Measurements from ENCODE around the gene EFNA4. TPM values are rescaled to one million over a fixed set of nuclear protein-coding genes. Genes with fewer than 3 reads are reported as not detected.

The EFNA4 gene
- total and polyA plus RNA-seq, 3 experiments from 2014 or later = 3.0 to 3.7 (median 3.4) TPM

- DNase-seq = peak; percentile 69 to 84 (median 73)
- Histone ChIP-seq H3K4me3 (ENCODE audit: low read length) (no peak overlapping the region), H3K27ac (ENCODE audit: low read depth, low read length) (no peak overlapping the region), H3K4me1 (ENCODE audit: insufficient read depth, low read length) (peaks cover 9% of the 10 kb centered on the region), H3K36me3 (ENCODE audit: insufficient read depth, low read length) (no peaks in the 10 kb centered on the region), H3K9me3 (ENCODE audit: low read length) (no peaks in the 10 kb centered on the region), H3K27me3 (ENCODE audit: insufficient read depth, low read length, poor library complexity, severe bottlenecking) (no peaks in the 10 kb centered on the region)
- POLR2A ChIA-PET = interaction anchor here (0.6 to 1.3 kb wide), 2 partner anchors 82 to 215 kb away, joined by 3 to 5 read pairs; partner anchors contain the start of gene KRTCAP2
- CTCF ChIA-PET = interaction anchor here (0.8 to 6.8 kb wide), 38 partner anchors 9 to 187 kb away, joined by 3 to 177 read pairs (median 5); partner anchors contain the start of genes ADAM15, CKS1B, EFNA1 and EFNA4
- Mint-ChIP-seq H3K4me3 (no peak overlapping the region), H3K27ac (peak overlapping the region in 1 of 8 donors; percentile 30), H3K27me3 (peaks cover 1 to 5% of the 10 kb centered on the region in 2 donors), H3K36me3 (no peaks in the 10 kb centered on the region), H3K4me1 (peaks cover 4 to 6% (median 4%) of the 10 kb centered on the region in 3 donors), H3K9me3 (no peaks in the 10 kb centered on the region)
Observed at GRCh38 chr1:155091071-155092051, 27.8 kb downstream of the EFNA4 start.

GRCh38 chr1:155092131-155092530, 28.6 kb downstream of the EFNA4 start:
- Histone ChIP-seq H3K4me1 (ENCODE audit: insufficient read depth, low read length) (peaks cover 7% of the 10 kb centered on the region), H3K36me3 (ENCODE audit: insufficient read depth, low read length) (no peaks in the 10 kb centered on the region), H3K27ac (ENCODE audit: low read depth, low read length) (no peak overlapping the region), H3K27me3 (ENCODE audit: insufficient read depth, low read length, poor library complexity, severe bottlenecking) (no peaks in the 10 kb centered on the region), H3K9me3 (ENCODE audit: low read length) (no peaks in the 10 kb centered on the region), H3K4me3 (ENCODE audit: low read length) (no peak overlapping the region)
- Mint-ChIP-seq H3K4me1 (peaks cover 4 to 5% (median 4%) of the 10 kb centered on the region in 3 donors), H3K27me3 (peaks cover 2 to 5% of the 10 kb centered on the region in 2 donors), H3K9me3 (no peaks in the 10 kb centered on the region), H3K4me3 (no peak overlapping the region), H3K36me3 (no peaks in the 10 kb centered on the region), H3K27ac (no peak overlapping the region)
- ChIA-PET CTCF (interaction anchor here (0.9 to 6.8 kb wide), 34 partner anchors 8 to 187 kb away, joined by 3 to 177 read pairs (median 5); partner anchors contain the start of genes ADAM15, CKS1B, EFNA1 and EFNA4), POLR2A (interaction anchor here (1.3 kb wide), 1 partner anchor 81 kb away, joined by 3 read pairs; the partner anchor contains the start of gene KRTCAP2)
- no peak for DNase-seq

GRCh38 chr1:155092641-155093040, 29.1 kb downstream of the EFNA4 start:
- Histone ChIP-seq H3K4me3 (ENCODE audit: low read length) (no peak overlapping the region), H3K27ac (ENCODE audit: low read depth, low read length) (no peak overlapping the region), H3K9me3 (ENCODE audit: low read length) (no peaks in the 10 kb centered on the region), H3K4me1 (ENCODE audit: insufficient read depth, low read length) (peaks cover 7% of the 10 kb centered on the region), H3K27me3 (ENCODE audit: insufficient read depth, low read length, poor library complexity, severe bottlenecking) (no peaks in the 10 kb centered on the region), H3K36me3 (ENCODE audit: insufficient read depth, low read length) (no peaks in the 10 kb centered on the region)
- POLR2A ChIA-PET = no interaction called here
- peaks cover 4 to 7% of the 10 kb centered on the region in 2 donors for H3K27me3 Mint-ChIP-seq
- H3K9me3 Mint-ChIP-seq = peaks cover 0 to 2% (median 0%) of the 10 kb centered on the region in 5 donors
- H3K27ac Mint-ChIP-seq = no peak overlapping the region
- H3K36me3 Mint-ChIP-seq = no peaks in the 10 kb centered on the region
- CTCF ChIA-PET = interaction anchor here (1.2 to 6.8 kb wide), 5 partner anchors 22 to 87 kb away, joined by 3 to 177 read pairs (median 7); partner anchors contain the start of genes KRTCAP2 and TRIM46
- no peak for DNase-seq
- peaks cover 4 to 5% (median 4%) of the 10 kb centered on the region in 3 donors for H3K4me1 Mint-ChIP-seq
- H3K4me3 Mint-ChIP-seq = no peak overlapping the region

DNA sequence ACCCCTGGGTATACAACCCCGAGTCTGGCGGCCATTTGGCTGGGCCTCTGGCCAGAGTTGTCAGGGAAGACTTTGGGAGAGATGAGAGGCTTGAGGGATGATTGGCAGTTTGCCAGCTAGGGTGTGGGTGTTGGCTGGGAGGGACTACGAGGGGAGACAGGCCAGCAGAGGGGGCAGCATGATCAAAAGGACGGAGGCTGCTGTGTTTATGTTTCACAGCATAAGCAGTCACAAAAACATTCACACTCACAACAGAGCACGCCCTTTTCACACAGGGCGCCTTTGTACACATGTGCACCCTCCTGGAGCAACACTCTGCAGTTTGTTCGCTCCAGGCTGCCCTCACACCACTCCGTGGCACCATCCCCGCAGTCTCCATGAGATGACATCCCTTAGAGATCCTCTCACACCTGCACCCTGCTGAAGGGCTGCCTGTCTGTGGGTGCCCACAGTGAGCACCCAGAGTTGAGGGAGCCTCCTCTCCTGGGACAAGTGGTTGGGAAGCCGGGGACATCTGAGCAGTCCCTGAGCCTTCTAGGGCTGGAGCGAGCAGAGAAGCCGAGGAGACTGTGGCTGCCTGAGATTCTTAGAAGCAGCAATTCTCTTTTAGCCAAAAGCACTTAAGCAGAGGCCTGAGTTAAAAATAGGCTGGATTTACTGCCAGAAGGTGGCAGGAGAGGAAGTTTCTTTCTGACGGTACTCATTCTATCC, 30.5 kb downstream of the EFNA4 start:
- no peak overlapping the region for H3K27ac Mint-ChIP-seq
- H3K27ac ChIP-seq (ENCODE audit: low read depth, low read length) = no peak overlapping the region
- H3K4me1 ChIP-seq (ENCODE audit: insufficient read depth, low read length) = peaks cover 7% of the 10 kb centered on the region
- H3K4me3 ChIP-seq (ENCODE audit: low read length) = no peak overlapping the region
- H3K4me1 Mint-ChIP-seq = peaks cover 4 to 5% (median 4%) of the 10 kb centered on the region in 3 donors
- peaks cover 0 to 3% (median 0%) of the 10 kb centered on the region in 5 donors for H3K9me3 Mint-ChIP-seq
- ChIA-PET POLR2A (no interaction called here), CTCF (interaction anchor here (2.5 to 6.8 kb wide), 3 partner anchors 9 to 77 kb away, joined by 9 to 177 read pairs (median 13); partner anchors contain the start of genes KRTCAP2 and TRIM46)
- no peaks in the 10 kb centered on the region for H3K36me3 ChIP-seq (ENCODE audit: insufficient read depth, low read length)
- DNase-seq = no peak
- H3K27me3 Mint-ChIP-seq = peaks cover 4 to 13% of the 10 kb centered on the region in 2 donors
- H3K9me3 ChIP-seq (ENCODE audit: low read length) = no peaks in the 10 kb centered on the region
- H3K36me3 Mint-ChIP-seq = no peaks in the 10 kb centered on the region
- no peaks in the 10 kb centered on the region for H3K27me3 ChIP-seq (ENCODE audit: insufficient read depth, low read length, poor library complexity, severe bottlenecking)
- H3K4me3 Mint-ChIP-seq = no peak overlapping the region

GRCh38 chr1:155094622-155094948, 31.0 kb downstream of the EFNA4 start:
- Histone ChIP-seq H3K9me3 (ENCODE audit: low read length) (no peaks in the 10 kb centered on the region), H3K4me1 (ENCODE audit: insufficient read depth, low read length) (peaks cover 7% of the 10 kb centered on the region), H3K27ac (ENCODE audit: low read depth, low read length) (no peak overlapping the region), H3K4me3 (ENCODE audit: low read length) (no peak overlapping the region), H3K36me3 (ENCODE audit: insufficient read depth, low read length) (no peaks in the 10 kb centered on the region), H3K27me3 (ENCODE audit: insufficient read depth, low read length, poor library complexity, severe bottlenecking) (no peaks in the 10 kb centered on the region)
- peaks cover 4 to 5% (median 4%) of the 10 kb centered on the region in 3 donors for H3K4me1 Mint-ChIP-seq
- CTCF ChIA-PET = interaction anchor here (1.2 to 3.4 kb wide), 5 partner anchors 8 to 77 kb away, joined by 3 to 13 read pairs (median 4); no protein-coding TSS in a partner anchor
- POLR2A ChIA-PET = no interaction called here
- no peak overlapping the region for H3K27ac Mint-ChIP-seq
- H3K27me3 Mint-ChIP-seq = peaks cover 4 to 13% of the 10 kb centered on the region in 2 donors
- H3K4me3 Mint-ChIP-seq = no peak overlapping the region
- H3K36me3 Mint-ChIP-seq = no peaks in the 10 kb centered on the region
- no peak for DNase-seq
- H3K9me3 Mint-ChIP-seq = peaks cover 0 to 3% (median 0%) of the 10 kb centered on the region in 5 donors

DNA sequence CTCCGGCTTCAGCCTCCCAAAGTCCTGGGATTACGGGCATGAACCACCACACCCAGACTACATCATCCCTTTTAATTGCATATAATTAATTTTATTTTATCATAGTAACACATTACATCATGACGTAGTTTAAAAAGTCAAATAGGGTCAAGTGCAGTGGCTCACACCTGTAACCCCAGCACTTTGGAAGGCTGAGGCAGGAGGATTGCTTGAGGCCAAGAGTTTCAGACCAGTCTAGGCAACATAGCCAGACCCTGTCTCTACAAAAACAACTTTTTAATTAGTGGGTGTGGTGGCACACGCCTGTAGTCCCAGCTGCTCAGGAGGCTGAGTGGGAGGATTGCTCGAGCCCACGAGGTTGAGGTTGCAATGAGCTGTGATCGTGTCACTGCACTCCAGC, 35.8 kb downstream of the EFNA4 start:
- H3K36me3 ChIP-seq (ENCODE audit: insufficient read depth, low read length) = no peaks in the 10 kb centered on the region
- peaks cover 0 to 3% (median 0%) of the 10 kb centered on the region in 5 donors for H3K9me3 Mint-ChIP-seq
- H3K4me1 Mint-ChIP-seq = no peaks in the 10 kb centered on the region
- CTCF ChIA-PET = interaction anchor here (2.1 to 4.1 kb wide), 2 partner anchors 8 to 68 kb away, joined by 6 to 10 read pairs; no protein-coding TSS in a partner anchor
- H3K27ac Mint-ChIP-seq = no peak overlapping the region
- H3K4me3 ChIP-seq (ENCODE audit: low read length) = no peak overlapping the region
- no peak for DNase-seq
- no peak overlapping the region for H3K27ac ChIP-seq (ENCODE audit: low read depth, low read length)
- no peaks in the 10 kb centered on the region for H3K9me3 ChIP-seq (ENCODE audit: low read length)
- H3K27me3 ChIP-seq (ENCODE audit: insufficient read depth, low read length, poor library complexity, severe bottlenecking) = no peaks in the 10 kb centered on the region
- no peaks in the 10 kb centered on the region for H3K4me1 ChIP-seq (ENCODE audit: insufficient read depth, low read length)
- peaks cover 4 to 20% of the 10 kb centered on the region in 2 donors for H3K27me3 Mint-ChIP-seq
- H3K4me3 Mint-ChIP-seq = no peak overlapping the region
- no peaks in the 10 kb centered on the region for H3K36me3 Mint-ChIP-seq
- POLR2A ChIA-PET = no interaction called here

DNA sequence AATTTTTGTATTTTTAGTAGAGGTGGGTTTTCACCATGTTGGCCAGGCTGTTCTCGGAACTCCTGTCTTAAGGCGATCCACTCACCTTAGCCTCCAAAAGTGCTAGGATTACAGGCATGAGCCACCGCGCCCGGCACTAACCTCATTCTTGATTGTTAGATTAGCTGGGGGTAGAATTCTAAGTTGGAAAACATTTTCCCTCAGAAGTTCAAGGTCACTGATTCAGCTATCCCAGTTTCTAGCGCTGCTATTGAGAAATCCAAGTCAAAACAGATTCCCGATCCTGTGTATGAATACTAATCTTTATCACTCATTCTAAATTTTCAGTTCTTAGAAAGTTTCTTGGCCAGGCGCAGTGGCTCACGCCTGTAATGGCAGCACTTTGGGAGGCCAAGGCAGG, 39.8 kb downstream of the EFNA4 start:
- Histone ChIP-seq H3K36me3 (ENCODE audit: insufficient read depth, low read length) (no peaks in the 10 kb centered on the region), H3K27ac (ENCODE audit: low read depth, low read length) (no peak overlapping the region), H3K4me3 (ENCODE audit: low read length) (no peak overlapping the region), H3K27me3 (ENCODE audit: insufficient read depth, low read length, poor library complexity, severe bottlenecking) (no peaks in the 10 kb centered on the region), H3K9me3 (ENCODE audit: low read length) (no peaks in the 10 kb centered on the region), H3K4me1 (ENCODE audit: insufficient read depth, low read length) (no peaks in the 10 kb centered on the region)
- Mint-ChIP-seq H3K4me1 (no peaks in the 10 kb centered on the region), H3K4me3 (no peak overlapping the region), H3K36me3 (no peaks in the 10 kb centered on the region), H3K9me3 (no peaks in the 10 kb centered on the region), H3K27ac (no peak overlapping the region), H3K27me3 (peaks cover 6 to 18% of the 10 kb centered on the region in 2 donors)
- ChIA-PET CTCF (no interaction called here), POLR2A (no interaction called here)
- DNase-seq = no peak

Data from CD8-positive, alpha-beta memory T cell (primary cell).